Right hindlimb (tissue), 1 donor: ENCODE results near the gene LTBP1.
"Not testable (repeated sequence)": the region's sequence is repeated elsewhere in the genome, so short reads cannot be mapped to it uniquely, and the experiment has no call there.

Experiments used
- DNase-seq: peaks from one replicate; pipeline ENCODE4 v3.0.0-alpha.2; 2018

The LTBP1 gene

DNA sequence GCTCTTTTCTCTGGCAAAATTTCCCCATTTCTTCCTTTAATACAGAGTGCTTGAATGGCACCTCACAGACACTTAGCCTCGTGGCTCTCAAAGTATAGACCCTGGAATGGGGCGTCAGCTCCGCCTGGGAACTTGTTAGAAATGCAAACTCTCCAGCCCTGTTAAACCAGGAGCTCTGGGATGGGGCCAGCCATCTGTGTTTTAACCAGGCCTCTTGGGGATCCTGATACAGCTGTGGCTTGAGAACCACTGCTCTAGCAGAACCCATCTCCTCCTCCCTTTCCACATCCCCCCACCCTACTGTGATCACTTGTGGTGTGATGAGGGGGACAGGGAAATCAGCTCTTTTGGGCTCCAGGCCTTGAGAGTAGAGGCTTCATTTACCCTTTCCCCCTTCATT is 15.9 kb downstream of the LTBP1 start:
- DNase-seq, result peak; percentile 63

DNA sequence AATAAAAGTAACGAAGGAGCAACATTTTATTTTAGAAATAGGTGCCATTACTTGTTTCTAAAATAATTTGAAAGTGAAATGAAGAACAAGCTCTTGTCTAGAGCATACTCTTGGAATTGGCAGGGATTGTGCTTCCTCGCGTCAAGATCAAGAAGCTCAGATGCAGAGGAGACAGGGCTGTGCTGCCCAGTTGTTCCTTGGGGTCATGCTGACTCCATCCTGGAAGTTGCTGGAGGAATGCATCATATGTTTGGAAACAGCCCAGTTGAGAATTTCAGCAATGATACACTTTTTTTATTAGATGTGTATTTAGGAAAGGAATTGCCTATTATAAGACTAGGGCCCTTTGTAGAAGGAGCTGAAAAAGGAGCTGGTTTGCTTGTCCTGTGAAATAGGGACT is 17.2 kb downstream of the LTBP1 start:
- DNase-seq, result peak; percentile 41

DNA sequence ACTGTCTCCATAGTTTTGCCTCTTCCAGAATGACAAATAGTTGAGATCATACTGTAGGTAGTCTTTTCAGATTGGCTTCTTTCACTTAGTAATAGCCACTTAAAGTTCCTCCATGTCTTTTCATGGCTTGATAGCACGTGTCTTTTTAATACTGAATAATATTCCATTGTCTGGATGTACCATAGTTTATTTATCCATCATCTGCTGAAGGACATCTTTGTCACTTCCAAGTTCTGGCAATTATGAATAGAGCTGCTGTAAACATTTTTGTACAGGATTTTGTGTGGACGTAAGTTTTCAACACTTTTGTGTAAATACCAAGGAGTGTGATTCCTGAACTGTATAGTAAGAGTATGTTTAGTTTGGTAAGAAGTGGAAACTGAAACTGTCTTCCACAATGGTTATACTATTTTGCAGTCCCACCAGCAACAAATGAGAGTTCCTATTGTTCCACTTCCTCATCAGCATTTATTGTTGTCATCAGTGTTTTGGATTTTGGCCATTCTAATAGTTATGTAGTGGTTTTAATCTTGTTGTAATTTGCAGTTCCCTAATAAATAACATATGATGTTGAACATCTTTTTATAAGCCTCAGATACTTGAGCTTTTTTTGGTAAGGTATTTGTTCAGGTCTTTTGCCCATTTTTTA is 18.9 kb downstream of the LTBP1 start:
- no peak for DNase-seq

DNA sequence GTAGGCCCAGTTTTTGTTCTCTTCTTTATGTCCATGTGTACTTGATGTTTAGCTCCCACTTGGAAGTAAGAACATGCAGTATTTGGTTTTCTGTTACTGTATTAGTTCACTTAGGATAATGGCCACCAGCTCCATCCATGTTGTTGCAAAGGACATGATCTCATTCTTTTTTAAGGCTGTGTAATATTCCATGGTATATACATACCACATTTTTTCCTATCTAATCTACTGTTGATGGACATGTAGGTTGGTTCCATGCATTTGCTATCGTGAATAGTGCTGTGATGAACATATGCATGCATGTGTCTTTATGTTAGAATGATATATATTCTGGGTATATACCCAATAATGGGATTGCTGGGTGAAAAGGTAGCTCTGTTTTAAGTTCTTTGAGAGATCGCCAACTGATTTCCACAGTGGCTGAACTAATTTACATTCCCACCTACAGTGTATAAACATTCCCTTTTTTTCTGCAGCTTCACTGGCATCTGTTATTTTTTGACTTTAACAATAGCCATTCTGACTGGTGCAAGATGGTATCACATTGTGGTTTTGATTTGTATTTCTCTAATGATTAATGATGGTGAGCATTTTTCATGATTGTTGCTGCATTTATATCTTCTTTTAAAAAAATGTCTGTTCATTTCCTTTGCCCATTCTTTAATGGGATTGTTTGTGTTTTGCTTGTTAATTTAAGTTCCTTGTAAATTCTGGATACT is 22.9 kb downstream of the LTBP1 start:
- no peak for DNase-seq

DNA sequence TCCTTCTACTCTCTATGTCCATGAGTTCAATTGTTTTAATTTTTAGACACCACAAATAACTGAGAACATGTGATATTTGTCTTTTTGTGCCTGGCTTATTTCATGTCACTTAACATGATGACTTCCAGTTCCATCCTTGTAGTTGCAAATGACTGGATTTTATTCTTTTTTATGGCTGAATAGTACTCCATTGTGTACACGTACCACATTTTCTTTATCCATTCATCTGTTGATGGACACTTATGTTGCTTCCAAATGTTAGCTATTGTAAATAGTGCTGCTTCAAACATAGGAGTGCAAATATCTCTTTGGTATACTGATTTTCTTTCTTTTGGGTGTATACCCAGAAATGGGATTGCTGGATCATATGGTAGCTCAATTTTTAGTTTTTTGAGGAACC is 27.0 kb downstream of the LTBP1 start:
- DNase-seq, result not testable (repeated sequence)

DNA sequence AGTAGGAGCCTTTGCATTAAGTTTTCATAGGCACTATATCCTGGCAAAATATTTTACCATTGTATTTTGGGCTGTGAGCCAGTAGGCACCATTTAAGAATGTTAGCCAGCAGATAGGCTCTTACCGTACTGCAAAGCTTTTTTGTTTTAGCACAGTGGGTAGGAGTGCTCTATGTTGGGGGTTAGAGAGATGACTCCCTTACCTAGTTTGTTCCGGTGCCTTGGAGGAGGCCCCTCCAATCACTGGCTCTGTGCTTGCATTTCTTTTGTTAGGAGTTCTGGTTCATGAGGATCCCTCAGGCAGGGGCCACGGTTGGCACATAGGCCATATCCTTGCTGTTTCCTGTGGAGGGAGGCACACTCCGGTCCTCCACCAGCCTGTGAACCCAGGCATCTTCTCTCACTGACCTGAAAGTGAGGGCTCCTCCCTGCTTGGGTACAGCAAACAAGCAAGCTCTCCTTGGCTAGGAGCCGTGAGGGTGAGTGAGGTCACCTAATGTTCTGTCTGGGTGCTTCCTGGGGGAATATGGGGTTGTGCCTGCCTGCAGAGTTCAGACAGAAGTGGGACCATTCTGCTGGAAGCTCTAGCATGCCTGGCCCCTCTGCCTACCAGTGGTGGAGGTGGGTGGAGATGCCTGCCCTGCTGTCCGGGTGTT is 29.8 kb downstream of the LTBP1 start:
- no peak for DNase-seq

DNA sequence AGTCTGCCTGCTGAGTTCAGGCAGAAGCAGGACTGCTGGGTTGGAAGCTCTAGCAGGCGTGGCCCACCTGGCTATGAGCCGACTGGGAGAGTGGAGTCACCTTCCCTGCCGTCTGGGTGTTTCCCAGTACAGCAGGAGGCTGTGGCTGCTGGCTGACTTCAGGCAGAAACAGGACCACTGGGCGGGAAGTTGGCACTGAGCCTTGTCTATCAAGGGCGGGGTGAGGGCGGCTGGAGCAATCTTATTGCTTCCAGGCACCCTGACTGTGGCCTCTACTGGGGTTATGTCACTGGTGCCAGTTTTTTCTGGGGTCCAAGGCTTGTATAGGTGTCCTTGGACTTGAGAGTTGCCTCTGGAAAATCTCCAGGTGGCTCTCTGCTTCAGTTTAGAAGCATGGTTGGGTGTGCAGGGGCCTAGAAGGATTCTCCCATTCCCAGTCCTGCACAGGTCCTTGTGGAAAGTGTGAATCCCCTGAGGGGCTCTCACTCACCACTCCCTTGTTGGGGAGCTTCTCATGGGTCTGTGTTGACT is 30.5 kb downstream of the LTBP1 start:
- no peak for DNase-seq

DNA sequence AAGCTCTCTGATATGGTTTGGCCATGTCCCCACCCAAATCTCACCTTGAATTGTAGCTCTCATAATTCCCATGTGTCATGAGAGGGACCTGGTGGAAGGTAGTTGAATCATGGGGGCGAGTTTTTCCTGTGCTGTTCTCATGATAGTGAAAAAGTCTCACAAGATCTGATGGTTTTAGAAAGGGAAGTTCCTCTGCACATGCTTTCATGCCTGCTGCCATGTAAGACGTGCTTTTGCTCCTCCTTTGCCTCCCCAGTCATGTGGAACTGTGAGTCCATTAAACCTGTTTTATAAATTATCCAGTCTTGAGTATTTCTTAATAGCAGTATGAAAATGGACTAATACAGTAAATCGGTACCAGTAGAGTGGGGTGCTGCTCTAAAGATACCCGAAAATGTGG is 34.9 kb downstream of the LTBP1 start:
- no peak for DNase-seq

DNA sequence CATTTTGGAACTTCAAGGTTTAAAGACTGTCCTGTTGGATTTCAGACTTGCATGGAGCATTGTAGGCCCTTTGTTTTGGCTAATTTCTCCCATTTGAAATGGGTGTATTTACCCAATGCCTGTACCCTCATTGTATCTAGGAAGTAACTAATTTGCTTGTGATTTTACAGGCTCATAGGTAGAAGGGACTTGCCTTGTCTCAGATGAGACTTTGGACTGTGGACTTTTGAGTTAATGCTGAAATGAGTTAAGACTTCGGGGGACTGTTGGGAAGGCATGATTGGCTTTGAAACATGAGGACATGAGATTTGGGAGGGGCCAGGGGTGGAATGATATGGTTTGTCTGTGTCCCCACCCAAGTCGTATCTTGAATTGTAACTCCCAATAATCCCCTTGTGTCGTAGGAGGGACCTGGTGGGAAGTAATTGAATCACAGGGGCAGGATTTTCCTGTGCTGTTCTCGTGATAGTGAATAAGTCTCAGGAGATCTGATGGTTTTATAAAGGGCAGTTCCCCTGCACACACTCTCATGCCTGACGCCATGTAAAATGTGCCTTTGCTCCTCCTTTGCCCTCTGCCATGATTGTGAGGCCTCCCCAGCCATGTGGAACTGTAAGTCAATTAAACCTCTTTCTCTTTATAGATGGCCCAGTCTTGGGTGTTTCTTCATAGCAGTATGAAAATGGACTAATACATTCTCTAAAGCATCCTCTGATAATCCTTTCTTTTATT is 36.6 kb downstream of the LTBP1 start:
- DNase-seq, result not testable (repeated sequence)

DNA sequence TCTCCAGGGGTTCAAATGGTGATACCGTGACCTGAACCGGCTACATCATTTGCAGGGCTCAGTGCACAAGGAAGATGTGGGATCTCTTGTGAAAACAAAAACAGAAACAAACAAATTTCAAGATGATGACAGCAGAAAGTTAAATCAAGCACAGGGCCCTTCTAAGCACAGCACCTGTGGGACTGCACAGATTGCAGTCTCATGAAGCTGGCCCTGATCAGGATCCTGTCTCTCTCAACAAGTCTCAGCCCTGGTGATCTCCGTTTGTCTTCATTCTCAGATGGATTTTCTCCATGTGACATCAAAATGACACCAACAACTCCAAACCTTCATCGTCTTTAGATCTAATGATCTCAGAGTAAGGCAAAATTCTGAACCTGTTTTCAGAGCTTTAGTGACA is 39.7 kb downstream of the LTBP1 start:
- DNase-seq, result no peak

DNA sequence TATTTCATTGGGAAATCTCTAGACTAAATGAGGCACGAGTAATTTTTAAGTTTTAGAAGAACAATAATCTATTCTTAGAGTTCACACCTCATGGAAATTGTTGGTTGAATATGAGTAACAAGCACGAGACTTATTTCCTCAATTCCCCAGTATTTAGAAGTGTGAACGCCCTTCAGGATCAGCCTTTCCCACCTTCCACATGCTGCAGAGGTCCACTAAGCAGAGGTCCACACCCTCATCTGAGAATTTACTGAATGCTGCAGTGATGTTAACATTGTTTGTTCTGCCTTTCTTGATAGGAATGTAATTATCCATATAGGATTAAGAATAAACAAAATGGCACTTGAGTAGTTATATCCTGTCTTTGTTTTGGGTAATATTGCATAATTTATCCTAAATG is 41.8 kb downstream of the LTBP1 start:
- DNase-seq, result no peak

DNA sequence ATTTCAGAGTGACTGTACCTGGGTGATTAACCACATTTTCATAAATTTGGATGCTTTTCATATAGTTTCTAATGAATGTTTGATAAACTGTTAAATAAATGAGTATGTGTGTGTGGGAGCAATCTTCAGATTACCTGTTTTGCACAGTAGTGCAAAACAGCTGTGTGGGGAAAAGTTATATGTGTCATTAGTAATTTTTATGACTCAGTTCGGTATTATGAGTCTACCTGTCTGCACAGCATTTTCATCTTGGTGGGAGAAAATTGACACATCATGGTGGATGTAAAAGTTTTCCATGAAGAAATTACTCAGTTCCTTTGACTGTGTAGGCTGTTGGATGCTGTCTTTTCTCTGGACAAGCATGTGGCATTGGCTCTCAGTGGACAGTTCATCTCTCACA is 43.8 kb downstream of the LTBP1 start:
- DNase-seq, result no peak

DNA sequence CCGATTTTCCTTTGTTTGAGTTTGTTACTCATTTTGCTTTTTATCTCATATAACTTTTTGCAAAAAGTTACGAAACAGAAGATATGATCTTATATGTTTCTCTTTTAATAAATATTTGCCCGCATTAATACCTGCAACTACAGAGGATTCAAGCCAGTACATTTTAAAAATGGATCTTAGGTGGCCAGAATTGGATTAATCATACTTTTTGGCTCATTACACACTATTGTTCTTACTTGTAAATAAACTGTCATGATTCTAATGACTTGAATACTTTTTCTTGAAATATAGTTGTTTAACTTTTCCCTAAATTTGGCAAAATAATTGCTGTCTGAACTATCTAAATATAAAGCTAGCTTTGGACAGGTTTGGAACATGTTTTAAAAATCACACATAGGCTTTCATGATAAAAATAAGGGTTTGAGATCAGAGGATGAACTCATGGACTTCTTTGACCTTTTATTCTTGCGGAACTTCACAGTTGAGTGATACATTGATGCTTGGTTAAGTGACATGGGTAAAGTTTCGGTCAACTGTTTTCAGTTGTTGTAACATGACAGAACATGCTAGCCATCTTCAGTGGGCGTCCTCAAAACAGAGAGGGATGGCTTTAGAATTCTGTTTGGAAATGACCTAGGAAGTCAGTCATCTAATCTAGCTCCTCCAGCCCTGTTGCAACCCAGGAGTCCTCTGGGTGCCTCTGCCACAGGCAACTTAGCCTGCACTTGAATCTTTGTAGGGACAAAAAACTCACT is 44.5 kb downstream of the LTBP1 start:
- DNase-seq, result no peak

DNA sequence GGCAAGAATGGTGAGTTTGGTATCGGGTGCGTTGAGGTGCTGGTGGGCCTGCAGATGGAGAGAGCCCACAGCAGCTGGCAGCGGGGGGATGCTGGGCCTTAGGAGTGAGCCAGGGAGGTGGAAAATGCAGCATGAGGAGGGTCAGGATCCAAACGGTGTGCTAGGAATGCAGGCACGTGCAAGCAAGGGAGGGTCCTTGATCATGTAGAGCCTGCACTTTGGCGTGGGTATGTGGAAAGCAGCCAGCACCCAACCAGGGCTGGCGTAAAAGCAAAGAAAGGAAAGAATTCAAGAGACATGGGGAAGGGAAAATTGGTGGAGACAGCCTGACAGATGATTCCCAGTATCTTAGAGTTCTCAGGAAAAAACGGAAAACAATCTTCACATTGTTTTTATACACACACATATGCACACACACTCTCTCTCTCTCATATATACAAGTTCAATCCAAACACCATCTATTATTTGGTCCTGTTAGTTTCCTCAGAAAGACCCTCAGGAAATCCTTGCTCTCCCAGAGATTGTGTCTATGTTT is 46.3 kb downstream of the LTBP1 start:
- no peak for DNase-seq

DNA sequence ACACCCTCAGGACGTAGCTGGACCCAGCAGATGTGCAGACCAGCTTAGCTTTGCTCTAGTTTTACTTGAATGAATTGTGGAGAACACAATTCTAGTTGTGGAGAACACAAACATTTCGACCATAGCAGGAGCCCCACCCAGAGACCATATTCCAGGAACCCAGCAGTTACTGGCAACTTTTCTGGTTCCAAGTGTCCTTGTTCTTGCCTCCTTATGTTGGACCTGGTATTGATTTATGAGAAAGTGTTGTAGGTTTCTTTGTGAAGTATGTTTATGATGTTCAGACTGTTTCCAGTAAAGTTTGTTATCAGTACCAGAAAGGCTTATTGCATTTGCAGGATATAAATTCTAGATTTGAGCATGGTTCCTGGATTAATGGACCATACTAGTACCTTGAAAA is 51.0 kb downstream of the LTBP1 start:
- DNase-seq, result no peak

DNA sequence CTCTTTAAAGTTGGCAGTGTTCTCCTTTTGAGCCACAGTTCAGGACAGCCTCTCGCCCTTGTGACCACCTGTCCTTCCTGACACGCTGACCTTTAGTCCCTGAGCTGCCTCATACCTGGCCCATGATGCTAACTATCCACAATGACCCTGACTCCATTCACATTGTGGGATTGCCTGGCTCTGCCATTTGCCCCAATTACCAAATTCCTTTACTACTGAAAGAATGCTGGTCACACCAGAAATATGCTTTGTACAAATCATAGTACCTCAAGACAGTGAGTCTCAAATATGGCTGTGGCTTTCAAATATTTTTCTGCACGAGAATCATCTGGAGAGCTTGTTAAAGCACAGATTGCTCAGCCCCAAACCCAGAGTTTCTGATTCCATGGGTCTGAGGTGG is 54.2 kb downstream of the LTBP1 start:
- DNase-seq, result no peak

DNA sequence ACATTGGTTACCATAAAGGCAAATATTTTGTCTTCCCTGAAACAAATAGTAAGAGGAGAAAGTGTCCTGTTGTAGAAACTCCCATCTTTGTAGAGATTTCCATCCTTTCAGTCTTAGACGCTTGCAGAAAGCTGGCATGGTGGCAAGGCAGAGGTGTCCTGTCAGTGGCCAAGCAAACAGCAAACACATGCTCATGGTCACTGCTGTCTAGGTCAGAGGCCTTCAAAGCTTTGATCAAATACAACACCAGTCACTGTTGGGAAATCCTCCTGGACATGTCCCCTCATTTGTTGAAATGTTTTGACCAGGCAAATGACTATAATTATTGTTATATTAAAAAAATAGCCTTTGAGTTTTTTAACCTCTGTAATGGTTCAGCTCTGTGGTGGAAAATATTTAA is 55.1 kb downstream of the LTBP1 start:
- no peak for DNase-seq

DNA sequence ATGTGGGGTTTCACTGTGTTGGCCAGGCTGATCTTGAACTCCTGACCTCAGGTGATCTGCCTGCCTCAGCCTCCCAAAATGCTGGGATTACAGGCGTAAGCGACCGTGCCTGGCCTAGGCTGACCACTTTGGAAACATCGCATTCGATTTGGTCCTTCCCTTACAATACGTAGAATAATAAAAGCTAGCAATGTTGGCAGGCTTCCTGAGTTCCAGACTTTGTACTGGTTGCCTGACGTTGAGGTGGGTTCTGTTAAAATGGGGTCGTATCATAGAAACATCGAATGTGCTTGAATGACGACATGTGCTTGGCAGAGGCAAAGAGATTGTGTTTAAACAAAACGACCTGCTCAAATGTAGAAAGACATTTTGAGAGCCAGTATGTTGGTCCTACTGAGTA is 56.1 kb downstream of the LTBP1 start:
- DNase-seq, result no peak

DNA sequence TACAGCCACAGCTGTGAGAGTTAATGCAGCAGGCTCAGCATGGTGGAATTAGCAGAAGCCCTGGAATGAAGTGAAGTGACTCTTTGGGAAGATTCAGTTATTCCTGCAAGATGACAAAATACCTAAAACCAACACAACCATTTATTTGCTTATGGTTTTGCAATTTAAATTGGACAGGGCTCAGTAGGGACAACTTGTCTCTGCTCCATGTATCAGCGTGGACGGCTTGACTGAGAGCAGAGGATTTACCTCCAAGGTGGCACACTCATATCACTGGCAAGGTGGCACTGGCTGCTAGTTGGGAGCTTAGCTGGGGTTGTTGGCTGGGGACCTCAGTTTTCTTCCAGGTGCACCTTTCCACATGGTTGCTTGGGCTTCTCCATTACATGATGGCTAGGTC is 58.3 kb downstream of the LTBP1 start:
- DNase-seq, result no peak

DNA sequence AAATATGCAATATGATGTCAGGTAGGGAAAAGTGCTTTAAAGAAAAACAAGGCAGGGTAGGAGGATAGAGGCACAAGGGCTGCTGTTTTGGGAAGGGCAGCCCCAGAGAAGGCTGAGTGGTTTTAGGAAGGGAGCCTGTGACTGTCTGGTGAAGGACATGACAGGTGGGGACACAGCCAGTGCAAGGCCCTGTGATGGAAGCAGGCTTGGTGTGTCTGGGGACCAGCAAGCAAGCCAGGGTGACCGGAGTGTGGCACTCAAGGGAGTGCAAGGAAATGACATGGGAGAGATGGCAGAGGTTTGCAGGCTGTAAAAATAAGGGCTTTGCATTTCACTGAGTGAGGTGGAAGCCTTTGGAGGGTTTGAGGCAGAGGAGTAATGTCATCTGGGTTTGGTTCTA is 62.0 kb downstream of the LTBP1 start:
- DNase-seq, result no peak

DNA sequence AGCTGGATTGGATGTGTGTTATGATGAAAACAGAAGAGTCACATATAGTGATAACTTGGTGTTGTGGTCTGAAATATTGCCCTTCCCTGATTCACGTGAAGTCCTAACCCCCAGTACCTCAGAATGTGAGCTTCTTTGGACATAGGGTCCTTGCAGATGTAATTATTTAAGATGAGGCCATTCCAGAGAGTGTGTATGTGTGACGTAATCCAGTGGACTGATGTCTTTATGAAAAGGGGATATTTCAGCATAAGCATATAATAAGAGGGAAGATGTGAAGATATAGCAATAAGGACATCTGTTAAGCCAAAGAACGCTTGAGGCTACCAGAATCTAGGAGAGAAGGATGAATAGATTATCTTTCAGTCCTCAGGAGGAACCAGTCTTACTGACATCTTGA is 62.5 kb downstream of the LTBP1 start:
- DNase-seq, result no peak

DNA sequence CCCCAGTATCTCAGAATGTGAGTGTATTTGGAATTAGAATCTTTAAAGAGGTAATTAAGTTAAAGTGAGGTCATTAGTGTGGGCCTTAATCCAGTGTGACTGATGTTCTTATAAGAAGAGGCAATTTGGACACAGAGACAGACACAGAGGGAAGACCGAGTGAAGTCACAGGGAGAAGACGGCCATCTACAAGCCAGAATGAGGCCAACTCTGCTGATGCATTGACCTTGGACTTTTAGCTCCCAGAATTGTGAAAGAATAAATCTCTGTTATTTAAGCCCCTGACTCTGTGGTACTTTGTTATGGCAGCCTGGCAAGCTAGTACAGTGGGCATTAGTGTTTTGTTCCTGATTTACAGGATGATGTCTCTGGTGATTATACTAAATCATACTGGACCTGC is 64.6 kb downstream of the LTBP1 start:
- DNase-seq, result no peak
